Sigmoid colon (tissue), 4 donors: ENCODE measurements around the gene MICALL2.

Source experiments
- EP300 ChIP-seq, 4 donors: sonication (generic); formaldehyde crosslinking; IDR thresholded peaks; one replicate each; pipeline ENCODE4 v1.6.1; 2017; ENCODE audit warnings: antibody characterized with exemption in 4 of 4
- POLR2A ChIP-seq, 2 donors: fragments of 450-650 bp; IDR thresholded peaks; one replicate each; pipeline ENCODE4 v1.6.1; 2016; ENCODE audit warnings: antibody characterized with exemption in 2 of 2, mild to moderate bottlenecking in 2 of 2, moderate library complexity in 2 of 2
- TF ChIP-seq, protein P1 (sequence below), 4 experiments: fragments of 450-650 bp in 3 of 4; fragments of 200-600 bp in 1 of 4; IDR thresholded peaks; one replicate each; pipeline ENCODE4 v1.5.1; 2016 to 2019; ENCODE audit warnings: antibody characterized with exemption in 4 of 4, mild to moderate bottlenecking in 3 of 4, moderate library complexity in 2 of 4

DNA sequence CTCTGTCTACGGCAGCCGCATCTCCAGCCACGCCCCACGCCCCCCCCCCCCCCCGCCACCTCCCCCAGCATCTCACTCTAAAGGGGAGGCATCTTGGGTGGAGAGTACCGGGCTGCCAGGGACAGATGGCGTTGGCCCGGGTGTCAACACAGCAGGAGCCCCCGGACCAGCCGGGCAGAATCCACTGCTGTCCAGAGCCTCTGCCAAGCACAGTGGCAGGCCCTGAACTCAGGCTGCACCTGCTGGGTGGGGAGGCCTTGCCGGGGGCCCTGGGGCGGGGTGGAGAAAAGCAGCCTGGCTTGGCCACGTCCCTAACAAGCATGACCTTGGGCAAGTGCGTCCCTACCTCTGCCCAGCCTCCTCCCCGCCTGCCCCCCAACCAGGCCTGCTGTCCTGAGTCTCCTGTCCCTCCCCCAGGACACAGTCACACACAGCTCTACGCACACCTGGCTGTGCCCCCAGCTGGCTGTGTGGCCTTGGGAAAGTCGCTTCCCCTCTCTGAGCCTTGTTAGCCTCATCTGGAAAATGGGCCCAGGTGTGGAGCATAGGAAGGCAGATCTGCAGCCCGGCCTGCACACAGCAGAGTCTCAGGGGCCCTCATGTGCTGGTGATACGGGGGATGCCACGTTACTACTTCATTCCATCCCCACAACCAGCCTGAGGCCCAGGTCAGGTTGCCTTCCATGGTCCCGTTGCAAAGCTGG is 45.2 kb downstream of the MICALL2 start:
- TF ChIP-seq, protein P1, sequence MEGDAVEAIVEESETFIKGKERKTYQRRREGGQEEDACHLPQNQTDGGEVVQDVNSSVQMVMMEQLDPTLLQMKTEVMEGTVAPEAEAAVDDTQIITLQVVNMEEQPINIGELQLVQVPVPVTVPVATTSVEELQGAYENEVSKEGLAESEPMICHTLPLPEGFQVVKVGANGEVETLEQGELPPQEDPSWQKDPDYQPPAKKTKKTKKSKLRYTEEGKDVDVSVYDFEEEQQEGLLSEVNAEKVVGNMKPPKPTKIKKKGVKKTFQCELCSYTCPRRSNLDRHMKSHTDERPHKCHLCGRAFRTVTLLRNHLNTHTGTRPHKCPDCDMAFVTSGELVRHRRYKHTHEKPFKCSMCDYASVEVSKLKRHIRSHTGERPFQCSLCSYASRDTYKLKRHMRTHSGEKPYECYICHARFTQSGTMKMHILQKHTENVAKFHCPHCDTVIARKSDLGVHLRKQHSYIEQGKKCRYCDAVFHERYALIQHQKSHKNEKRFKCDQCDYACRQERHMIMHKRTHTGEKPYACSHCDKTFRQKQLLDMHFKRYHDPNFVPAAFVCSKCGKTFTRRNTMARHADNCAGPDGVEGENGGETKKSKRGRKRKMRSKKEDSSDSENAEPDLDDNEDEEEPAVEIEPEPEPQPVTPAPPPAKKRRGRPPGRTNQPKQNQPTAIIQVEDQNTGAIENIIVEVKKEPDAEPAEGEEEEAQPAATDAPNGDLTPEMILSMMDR (IDR thresholded peaks at IDR 0.05) = no peak
- TF ChIP-seq EP300 (IDR thresholded peaks at IDR 0.05) (no peak), POLR2A (IDR thresholded peaks at IDR 0.05) (no peak)
